SK-N-SH treated with all-trans-retinoic acid at 6 μM for 48 hours (cell line): ENCODE data around the gene RELT.

Source experiments
- BACH2 ChIP-seq: fragments of 250-450 bp; sonication (Bioruptor Pico); IDR thresholded peaks from 2 replicates; pipeline ENCODE4 v1.9.0; 2021; ENCODE audit warnings: mild to moderate bottlenecking, borderline replicate concordance
- ISL1 ChIP-seq: fragments of 250-450 bp; sonication (Bioruptor Pico); IDR thresholded peaks from 2 replicates; pipeline ENCODE4 v2.1.2; 2022; ENCODE audit warnings: mild to moderate bottlenecking, moderate library complexity
- OSR1 ChIP-seq: fragments of 250-450 bp; sonication (Bioruptor Pico); IDR thresholded peaks from 2 replicates; pipeline ENCODE4 v1.8.0; 2022; ENCODE audit warnings: moderate library complexity, mild to moderate bottlenecking, inconsistent platforms
- POU6F1 ChIP-seq: fragments of 250-450 bp; sonication (Bioruptor Pico); IDR thresholded peaks from 2 replicates; pipeline ENCODE4 v1.8.0; 2021; ENCODE audit warnings: low read depth, mild to moderate bottlenecking, moderate library complexity, borderline replicate concordance
- RARB ChIP-seq: fragments of 250-450 bp; sonication (Bioruptor Pico); IDR thresholded peaks from 2 replicates; pipeline ENCODE4 v1.8.0; 2021; ENCODE audit warnings: mild to moderate bottlenecking, moderate library complexity
- SNAI2 ChIP-seq: fragments of 250-450 bp; sonication (Bioruptor Pico); IDR thresholded peaks from 2 replicates; pipeline ENCODE4 v1.5.0; 2020; ENCODE audit warnings: mild to moderate bottlenecking, moderate library complexity
- ZC3H10 ChIP-seq: fragments of 250-450 bp; sonication (Bioruptor Pico); IDR thresholded peaks from 2 replicates; pipeline ENCODE4 v1.5.1; 2021; ENCODE audit warnings: mild to moderate bottlenecking, moderate library complexity
- TF ChIP-seq, protein P1 (sequence below): fragments of 250-450 bp; sonication (Bioruptor Pico); IDR thresholded peaks from 2 replicates; pipeline ENCODE4 v1.8.0; 2020; ENCODE audit warnings: mild to moderate bottlenecking, moderate library complexity, borderline replicate concordance

GRCh38 chr11:73361953-73362776 lies 14.0 kb upstream of the RELT start:
- no peak for TF ChIP-seq OSR1 (CRISPR knock-in tag)
- no peak for TF ChIP-seq SNAI2 (CRISPR knock-in tag)
- no peak for TF ChIP-seq RARB (CRISPR knock-in tag)
- TF ChIP-seq BACH2 (CRISPR knock-in tag): no peak
- TF ChIP-seq, protein P1, sequence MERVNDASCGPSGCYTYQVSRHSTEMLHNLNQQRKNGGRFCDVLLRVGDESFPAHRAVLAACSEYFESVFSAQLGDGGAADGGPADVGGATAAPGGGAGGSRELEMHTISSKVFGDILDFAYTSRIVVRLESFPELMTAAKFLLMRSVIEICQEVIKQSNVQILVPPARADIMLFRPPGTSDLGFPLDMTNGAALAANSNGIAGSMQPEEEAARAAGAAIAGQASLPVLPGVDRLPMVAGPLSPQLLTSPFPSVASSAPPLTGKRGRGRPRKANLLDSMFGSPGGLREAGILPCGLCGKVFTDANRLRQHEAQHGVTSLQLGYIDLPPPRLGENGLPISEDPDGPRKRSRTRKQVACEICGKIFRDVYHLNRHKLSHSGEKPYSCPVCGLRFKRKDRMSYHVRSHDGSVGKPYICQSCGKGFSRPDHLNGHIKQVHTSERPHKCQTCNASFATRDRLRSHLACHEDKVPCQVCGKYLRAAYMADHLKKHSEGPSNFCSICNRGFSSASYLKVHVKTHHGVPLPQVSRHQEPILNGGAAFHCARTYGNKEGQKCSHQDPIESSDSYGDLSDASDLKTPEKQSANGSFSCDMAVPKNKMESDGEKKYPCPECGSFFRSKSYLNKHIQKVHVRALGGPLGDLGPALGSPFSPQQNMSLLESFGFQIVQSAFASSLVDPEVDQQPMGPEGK: no peak
- TF ChIP-seq POU6F1: no peak
- TF ChIP-seq ISL1 (CRISPR knock-in tag): no peak
- no peak for TF ChIP-seq ZC3H10 (CRISPR knock-in tag)
